Left colon (tissue), 2 donors: ENCODE results near the gene SIRT3. TPM values are rescaled to one million over a fixed set of nuclear protein-coding genes. Genes with fewer than 3 reads are reported as not detected.
"Not testable (repeated sequence)": the region's sequence is repeated elsewhere in the genome, so short reads cannot be mapped to it uniquely, and the experiment has no call there.

ENCODE experiments used
- ATAC-seq: fragments of 200-7000 bp; cut with Tn5 transposase; one replicate; pipeline ENCODE4 v1.9.1; 2020; ENCODE audit warnings: mild to moderate bottlenecking, moderate library complexity
- DNase-seq, 2 donors: peaks; one replicate each; pipeline ENCODE4 v3.0.0-alpha.2; 2020
- intact Hi-C, 2 donors: fragments of 100-400 bp; cut with DNase I in 1 of 2; cut with micrococcal nuclease in 1 of 2; formaldehyde crosslinking; loops; one replicate each; pipeline versions ENCODE4 v1.11.2 to v1.14.0; 2022; cut with DNase I, micrococcal nuclease
- total RNA-seq, 2 donors: library from RNA; stranded (reverse); fragmentation: NEBNext Ultra II Directional; extraction: Animal tissue kit (Norgen Biotek cat#: 25700); gene quantifications; one replicate each; pipeline ENCODE4 v1.2.1, GENCODE V29; 2021
- donor health status: DM: no; HTN: no; CAD: no.
- donor health status: DM: yes; HTN: yes; CAD: no.

Gene SIRT3
- total RNA-seq, 2 donors from 2014 or later: 18.8 to 22.3 TPM

- ATAC-seq (no peak), DNase-seq (no peak)
- intact Hi-C loops: loop anchor here in 1 of 2 donors (10.0 kb wide), 1 partner anchor 113 kb away; the partner anchor contains the start of gene B4GALNT4
Observed at GRCh38 chr11:251550-251949, 15.4 kb upstream of the SIRT3 start.

GRCh38 chr11:250740-251299 is 14.7 kb upstream of the SIRT3 start:
- DNase-seq: peak in 1 of 2 donors; percentile 62
- intact Hi-C loops: loop anchor here in 1 of 2 donors (10.0 kb wide), 1 partner anchor 114 kb away; the partner anchor contains the start of gene B4GALNT4
- ATAC-seq: peak; percentile 84

DNA sequence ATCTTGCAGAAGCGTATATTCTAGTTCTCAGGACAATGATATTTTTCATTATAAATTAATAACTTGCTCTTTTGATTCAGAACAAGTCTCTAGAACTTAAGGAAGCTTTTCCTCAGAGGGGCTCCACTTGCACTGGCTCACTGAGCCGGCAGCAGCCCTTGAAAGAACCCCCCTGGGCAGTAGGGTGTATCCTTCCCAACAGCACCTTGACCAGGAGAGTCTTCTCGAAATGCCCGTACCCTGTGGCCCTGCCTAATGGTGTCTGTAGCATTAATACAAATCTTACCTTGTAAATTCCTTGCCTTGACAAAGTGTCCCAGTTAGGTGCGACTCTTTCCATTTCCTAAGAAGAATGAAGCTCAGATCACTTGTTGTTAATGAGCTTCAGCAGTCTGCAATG is 14.1 kb upstream of the SIRT3 start:
- intact Hi-C loops: loop anchor here in 1 of 2 donors (10.0 kb wide), 1 partner anchor 115 kb away; the partner anchor contains the start of gene B4GALNT4
- DNase-seq (no peak), ATAC-seq (no peak)

- DNase-seq: no peak
- intact Hi-C loops: no loop called here
- ATAC-seq: no peak
Observed at GRCh38 chr11:249062-249461, 12.9 kb upstream of the SIRT3 start.

GRCh38 chr11:244376-244775 is 8.2 kb upstream of the SIRT3 start:
- DNase-seq (no peak), ATAC-seq (no peak)
- intact Hi-C loops: no loop called here

DNA sequence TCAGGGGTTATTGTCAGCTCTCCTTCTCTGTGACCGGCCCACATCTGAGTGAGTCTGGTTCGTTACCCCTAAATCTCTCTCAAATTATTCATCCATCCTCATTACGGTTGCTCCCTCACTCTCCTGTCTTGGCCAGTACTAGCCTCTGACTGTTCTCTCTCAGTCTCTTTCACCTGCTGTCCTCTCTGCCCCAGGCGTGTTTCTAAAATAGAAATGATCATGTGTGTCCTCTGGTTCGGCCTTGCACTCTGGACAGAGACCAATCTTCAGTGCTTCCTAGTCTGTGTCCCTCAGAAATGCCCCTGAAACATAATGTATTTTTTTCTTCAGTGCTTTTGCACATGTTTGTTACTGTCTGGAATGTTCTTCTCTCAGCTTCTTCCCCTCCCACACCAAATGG is 5.5 kb upstream of the SIRT3 start:
- DNase-seq (no peak), ATAC-seq (no peak)
- intact Hi-C loops: no loop called here

- no peak for ATAC-seq
- DNase-seq: no peak
- intact Hi-C loops: no loop called here
Observed at GRCh38 chr11:240315-240714, 4.2 kb upstream of the SIRT3 start.

DNA sequence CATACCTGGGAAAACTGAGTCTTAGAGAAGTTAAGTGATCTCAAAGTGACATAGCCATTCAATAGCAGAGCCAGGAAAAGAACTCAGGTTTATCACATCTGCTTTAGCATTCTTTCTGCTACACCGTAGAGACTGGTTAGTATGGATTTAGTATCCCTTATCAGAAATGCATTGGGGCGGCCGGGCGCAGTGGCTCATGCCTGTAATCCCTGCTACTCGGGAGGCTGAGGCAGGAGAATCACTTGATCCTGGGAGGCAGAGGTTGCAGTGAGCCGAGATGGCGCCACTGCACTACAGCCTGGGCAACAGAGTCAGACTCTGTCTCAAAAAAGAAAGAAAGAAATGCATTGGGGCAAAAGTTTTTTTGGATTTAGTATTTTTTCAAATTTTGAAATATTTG is 2.2 kb upstream of the SIRT3 start:
- ATAC-seq, intact Hi-C loops, DNase-seq: not testable (repeated sequence)

GRCh38 chr11:236774-237767 is 929 bp upstream of the SIRT3 start, which contains the start of gene PSMD13:
Gene PSMD13, plus strand, starts transcription at chr11:236976. Its CDS starts 74 bp downstream, at chr11:237050.
- ATAC-seq (peak; percentile 88), DNase-seq (peak; percentile 81 to 92)
- intact Hi-C loops: no loop called here

- peak; percentile 12 for ATAC-seq
- intact Hi-C loops: no loop called here
- DNase-seq: no peak
Observed at GRCh38 chr11:235609-235996, 539 bp downstream of the SIRT3 start.

GRCh38 chr11:235180-235579 is 962 bp downstream of the SIRT3 start:
- no peak for ATAC-seq

GRCh38 chr11:232783-233565 is 3.2 kb downstream of the SIRT3 start:
- DNase-seq (no peak), ATAC-seq (no peak)
- intact Hi-C loops: no loop called here

More at GRCh38 chr11:235180-235579, 962 bp downstream of the SIRT3 start:
- intact Hi-C loops: no loop called here
- no peak for DNase-seq

DNA sequence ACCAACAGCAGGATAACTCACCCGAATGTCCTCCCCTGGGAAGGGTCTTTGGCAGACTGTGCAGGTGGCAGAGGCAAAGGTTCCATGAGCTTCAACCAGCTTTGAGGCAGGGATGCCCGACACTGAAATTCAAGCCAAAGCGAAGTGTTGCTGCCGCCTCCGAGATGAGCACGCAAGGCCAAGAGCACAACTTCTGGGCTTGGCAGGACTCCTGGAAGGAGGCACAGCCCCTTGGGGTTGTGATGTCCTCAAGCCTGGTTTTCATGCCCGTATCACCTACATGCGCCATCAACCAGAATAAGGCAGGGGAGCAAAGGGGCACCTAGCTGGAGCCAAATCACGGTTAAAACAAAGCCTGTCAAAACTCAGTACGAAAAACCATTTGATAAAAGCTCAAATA is 5.7 kb downstream of the SIRT3 start:
- intact Hi-C loops: no loop called here
- DNase-seq (no peak), ATAC-seq (no peak)

- no peak for ATAC-seq
- intact Hi-C loops: no loop called here
- DNase-seq: no peak
Observed at GRCh38 chr11:227824-228379, 8.2 kb downstream of the SIRT3 start.

GRCh38 chr11:225734-226453 is 10.2 kb downstream of the SIRT3 start:
- DNase-seq (no peak), ATAC-seq (no peak)
- intact Hi-C loops: no loop called here

DNA sequence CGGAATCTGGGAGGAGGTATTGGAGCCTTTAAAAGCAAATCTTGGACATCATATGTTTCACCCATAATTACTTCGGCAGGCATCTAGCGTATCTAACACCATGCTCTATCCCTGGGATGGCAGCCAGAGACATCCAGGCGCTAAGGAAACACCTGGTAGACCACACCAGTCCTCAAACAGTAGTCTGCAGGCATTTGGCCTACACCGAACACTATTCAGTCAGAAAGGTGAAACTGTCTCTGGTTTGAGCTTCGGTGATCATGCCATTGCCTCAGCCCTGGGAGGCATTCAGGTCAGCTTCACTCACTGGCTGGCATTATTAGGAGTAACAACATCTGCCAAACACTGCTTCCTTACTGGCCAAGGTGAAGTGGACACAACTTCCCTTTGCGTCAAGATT is 11.7 kb downstream of the SIRT3 start:
- DNase-seq (no peak), ATAC-seq (no peak)
- intact Hi-C loops: no loop called here

GRCh38 chr11:223884-224283 is 12.3 kb downstream of the SIRT3 start:
- intact Hi-C loops: no loop called here
- DNase-seq (no peak), ATAC-seq (no peak)
